SK-N-SH (cell line): ENCODE data around the gene SLC16A13.

Experiments
- CTCF ChIP-seq: fragments of 200-600 bp; sonication (generic); IDR thresholded peaks from 2 replicates; pipeline ENCODE4 v1.6.1; 2017; ENCODE audit warnings: antibody characterized with exemption, mild to moderate bottlenecking, moderate library complexity
- EP300 ChIP-seq, 2 experiments: IDR thresholded peaks; 2 replicates each; pipeline versions ENCODE4 v1.4.0 to v1.6.1; 2012; ENCODE audit warnings: borderline replicate concordance in 1 of 2, low read depth in 1 of 2, low read length in 1 of 2
- EZH2phosphoT487 ChIP-seq: fragments of 200-600 bp; sonication (generic); IDR thresholded peaks from 2 replicates; pipeline ENCODE4 v1.6.1; 2017; ENCODE audit warnings: low read depth, mixed run types, mild to moderate bottlenecking, antibody characterized with exemption, moderate library complexity, borderline replicate concordance
- FOXM1 ChIP-seq: IDR thresholded peaks from 2 replicates; pipeline ENCODE4 v1.4.0; 2012; ENCODE audit warnings: low read depth, mild to moderate bottlenecking
- JUND ChIP-seq: IDR thresholded peaks from 2 replicates; pipeline ENCODE4 v1.4.0; 2012
- MEF2A ChIP-seq: IDR thresholded peaks from 2 replicates; pipeline ENCODE4 v1.4.0; 2012; ENCODE audit warnings: low read depth, borderline replicate concordance
- POLR2AphosphoS5 ChIP-seq: IDR thresholded peaks from 2 replicates; pipeline ENCODE4 v1.6.1; 2012; ENCODE audit warnings: low read depth, low read length
- REST ChIP-seq: IDR thresholded peaks from 2 replicates; pipeline ENCODE4 v1.6.1; 2012; ENCODE audit warnings: mild to moderate bottlenecking, low read depth, low read length, moderate library complexity
- SMC3 ChIP-seq: IDR thresholded peaks from 2 replicates; pipeline ENCODE4 v1.6.1; 2012; ENCODE audit warnings: low read depth, low read length, improper control_type of control experiment
- TAF1 ChIP-seq: IDR thresholded peaks from 2 replicates; pipeline ENCODE4 v1.6.1; 2012; ENCODE audit warnings: low read depth, mild to moderate bottlenecking, low read length, moderate library complexity, borderline replicate concordance

GRCh38 chr17:7011415-7011814 lies 24.4 kb upstream of the SLC16A13 start:
- TF ChIP-seq CTCF (no peak), MEF2A (no peak), EZH2phosphoT487 (no peak), FOXM1 (no peak), EP300 (IDR thresholded peaks at IDR 0.05; ENCODE audit: borderline replicate concordance in 1 of 2, low read depth in 1 of 2, low read length in 1 of 2) (no peak), TAF1 (no peak), REST (no peak), POLR2AphosphoS5 (no peak), SMC3 (no peak), JUND (no peak)
